D721Med (cell line): ENCODE measurements around the gene AFTPH.

Experiments
- DNase-seq: peaks from one replicate; pipeline ENCODE4 v3.0.0; 2011; ENCODE audit warnings: low spot score; ENCODE audit not compliant: insufficient read length
- FAIRE-seq: peaks from 2 replicates; lab custom pipeline; 2011; peaks lifted over from hg19 to GRCh38; lab: Jason Lieb, UNC
- TF ChIP-seq, protein P1 (sequence below): IDR thresholded peaks from 2 replicates; pipeline ENCODE4 v1.5.1; 2012; ENCODE audit warnings: mild to moderate bottlenecking, control low read depth; ENCODE audit not compliant: insufficient read depth; ENCODE audit errors: missing control alignments

Gene AFTPH

DNA sequence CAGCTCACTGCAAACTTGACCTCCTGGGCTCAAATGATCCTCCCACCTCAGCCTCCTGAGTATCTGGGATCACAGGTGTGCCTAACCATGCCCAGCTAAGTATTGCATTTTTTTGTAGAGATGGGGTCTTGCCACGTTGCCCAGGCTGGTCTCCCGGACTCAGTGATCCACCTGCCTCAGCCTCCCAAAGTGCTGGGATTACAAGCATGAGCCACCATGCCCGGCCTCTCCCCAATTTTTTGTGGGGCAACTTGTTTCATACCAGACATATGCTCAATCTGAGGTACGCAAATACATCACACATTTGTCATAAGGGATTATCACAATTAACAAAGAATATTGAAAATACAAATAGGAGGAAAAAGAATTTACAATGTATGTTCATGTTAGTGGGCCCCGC lies 42.5 kb upstream of the AFTPH start:
- FAIRE-seq (no peak), DNase-seq (no peak)
- TF ChIP-seq, protein P1, sequence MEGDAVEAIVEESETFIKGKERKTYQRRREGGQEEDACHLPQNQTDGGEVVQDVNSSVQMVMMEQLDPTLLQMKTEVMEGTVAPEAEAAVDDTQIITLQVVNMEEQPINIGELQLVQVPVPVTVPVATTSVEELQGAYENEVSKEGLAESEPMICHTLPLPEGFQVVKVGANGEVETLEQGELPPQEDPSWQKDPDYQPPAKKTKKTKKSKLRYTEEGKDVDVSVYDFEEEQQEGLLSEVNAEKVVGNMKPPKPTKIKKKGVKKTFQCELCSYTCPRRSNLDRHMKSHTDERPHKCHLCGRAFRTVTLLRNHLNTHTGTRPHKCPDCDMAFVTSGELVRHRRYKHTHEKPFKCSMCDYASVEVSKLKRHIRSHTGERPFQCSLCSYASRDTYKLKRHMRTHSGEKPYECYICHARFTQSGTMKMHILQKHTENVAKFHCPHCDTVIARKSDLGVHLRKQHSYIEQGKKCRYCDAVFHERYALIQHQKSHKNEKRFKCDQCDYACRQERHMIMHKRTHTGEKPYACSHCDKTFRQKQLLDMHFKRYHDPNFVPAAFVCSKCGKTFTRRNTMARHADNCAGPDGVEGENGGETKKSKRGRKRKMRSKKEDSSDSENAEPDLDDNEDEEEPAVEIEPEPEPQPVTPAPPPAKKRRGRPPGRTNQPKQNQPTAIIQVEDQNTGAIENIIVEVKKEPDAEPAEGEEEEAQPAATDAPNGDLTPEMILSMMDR: no peak

DNA sequence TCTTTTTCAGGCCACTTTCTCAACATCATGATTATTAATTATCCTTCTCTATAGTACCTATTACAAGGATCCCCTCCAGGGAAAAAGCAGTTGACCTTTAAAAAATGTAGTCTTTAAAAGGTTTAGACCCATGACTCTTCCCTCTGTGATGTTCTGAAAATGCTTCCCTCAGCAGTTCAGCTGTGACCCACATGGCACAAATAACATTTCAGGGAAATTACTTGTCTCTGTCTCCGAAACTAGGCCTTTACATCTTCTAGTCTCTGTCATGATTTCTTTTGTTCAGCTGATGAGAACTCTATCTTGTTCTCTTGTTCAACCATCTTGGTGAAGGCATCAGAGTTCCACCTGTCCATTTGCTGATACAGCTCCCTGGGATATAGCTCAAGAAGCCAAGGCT lies 41.9 kb upstream of the AFTPH start:
- TF ChIP-seq, protein P1: no peak
- no peak for DNase-seq
- no peak for FAIRE-seq

DNA sequence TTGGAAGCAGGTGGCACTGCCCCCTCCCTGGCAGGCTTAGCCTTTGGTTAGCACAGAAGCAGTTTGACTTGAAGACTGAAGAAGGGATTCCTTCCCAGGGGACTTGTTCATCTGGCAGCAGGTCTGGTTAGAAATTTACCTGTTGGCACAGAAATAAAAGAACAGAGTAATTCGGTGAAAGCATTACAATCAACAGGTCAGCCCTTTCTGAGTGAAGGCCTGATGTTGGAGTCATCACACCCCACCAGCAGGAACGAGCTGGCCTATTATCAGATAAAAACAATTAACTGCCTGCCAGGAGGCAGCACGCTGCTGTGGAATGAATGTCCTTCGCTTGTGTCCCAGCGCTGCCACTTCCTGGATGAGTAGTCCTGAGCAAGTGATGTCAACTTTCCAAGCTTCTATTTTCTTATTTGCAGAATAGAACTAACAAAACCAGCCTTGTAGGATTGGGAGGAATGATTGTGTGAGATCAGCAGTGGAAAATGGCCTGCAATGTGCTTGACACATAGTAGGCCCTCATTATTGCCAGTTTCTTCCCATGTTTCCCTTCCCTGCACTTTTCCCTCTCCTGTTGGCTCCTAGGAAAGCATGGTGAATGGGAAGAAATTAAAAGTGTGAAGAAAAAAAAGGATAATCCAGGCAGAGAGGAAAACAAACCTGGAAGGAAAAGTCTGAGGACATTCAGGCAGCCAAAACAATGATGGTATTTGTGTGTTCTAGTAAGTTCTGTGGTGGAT lies 41.2 kb upstream of the AFTPH start:
- TF ChIP-seq, protein P1: no peak
- FAIRE-seq (no peak), DNase-seq (no peak)

- FAIRE-seq (no peak), DNase-seq (no peak)
- TF ChIP-seq, protein P1: no peak
Observed at GRCh38 chr2:64485331-64485730, 38.8 kb upstream of the AFTPH start.

DNA sequence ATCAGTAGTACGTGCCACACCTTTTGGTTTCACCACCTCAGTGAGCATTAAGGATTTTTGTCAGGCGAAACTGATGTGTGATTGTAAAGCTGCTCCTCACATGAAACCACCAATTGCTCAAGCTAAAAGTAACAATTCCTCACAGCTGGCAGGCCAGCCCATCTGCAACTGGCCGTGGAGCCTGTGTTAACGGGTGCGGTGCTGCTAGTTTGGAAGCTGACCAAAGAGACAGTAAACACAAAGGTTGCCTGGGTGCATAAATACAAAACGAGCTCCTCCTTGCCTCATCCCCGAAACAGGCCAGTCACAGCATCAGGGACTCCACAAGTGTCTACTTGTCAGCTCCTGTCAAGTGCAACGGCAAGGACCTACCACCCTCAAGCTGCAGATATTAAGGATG lies 38.2 kb upstream of the AFTPH start:
- FAIRE-seq: no peak
- no peak for DNase-seq
- TF ChIP-seq, protein P1: no peak

DNA sequence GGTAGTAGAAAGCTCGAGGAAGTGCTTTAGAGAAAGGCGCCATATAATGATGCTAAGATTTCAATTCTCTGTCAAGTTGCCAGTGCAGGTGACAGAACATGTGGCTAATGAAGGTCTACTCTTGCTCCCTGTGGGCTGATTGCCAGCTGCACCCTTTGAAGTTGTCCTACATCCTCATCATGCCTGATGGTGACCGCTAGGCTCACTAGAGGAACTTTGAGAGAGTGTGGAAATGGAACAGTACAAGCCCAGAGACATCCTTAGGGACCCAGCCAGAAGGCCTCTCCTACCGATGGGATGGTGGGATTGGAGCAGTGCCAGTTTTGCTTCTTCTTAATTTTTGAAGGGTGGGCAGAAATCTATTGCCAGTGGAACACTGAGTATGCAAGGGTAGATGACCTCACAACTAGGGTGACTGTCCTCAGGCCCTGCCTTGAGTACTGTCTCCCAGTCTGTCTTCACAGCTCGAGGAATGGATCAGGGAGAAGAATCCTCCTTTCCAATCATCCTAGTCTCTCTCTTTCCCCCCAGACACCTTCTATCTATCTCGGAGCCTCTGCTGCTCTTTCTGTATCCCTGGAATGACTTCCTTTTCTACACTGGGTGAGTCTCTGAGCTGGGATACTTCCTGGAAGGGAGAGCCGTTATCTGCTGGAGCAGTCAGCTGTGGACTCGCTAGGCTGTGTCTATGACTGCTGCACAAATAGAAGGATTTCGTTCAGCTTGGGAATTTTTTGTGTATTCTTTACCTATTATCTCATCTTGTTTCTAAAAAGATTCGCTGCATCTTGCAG lies 36.7 kb upstream of the AFTPH start:
- TF ChIP-seq, protein P1: no peak
- no peak for FAIRE-seq
- no peak for DNase-seq
